H9 (cell line): ENCODE measurements around the gene SUPT5H. TPM values are rescaled to one million over a fixed set of nuclear protein-coding genes. Genes with fewer than 3 reads are reported as not detected.

ENCODE experiments used
- DNase-seq: peaks from one replicate; pipeline ENCODE4 v3.0.0-alpha.2; 2017
- H2AFZ ChIP-seq: one replicate; pipeline ENCODE4 v1.6.1; 2013; ENCODE audit warnings: mild to moderate bottlenecking, low read length, control low read depth, moderate library complexity
- H2AK5ac ChIP-seq: 2 replicates; pipeline ENCODE4 v1.6.1; 2013; ENCODE audit warnings: low read length, control low read depth, mixed read lengths; ENCODE audit not compliant: insufficient read length
- H2BK120ac ChIP-seq: one replicate; pipeline ENCODE4 v1.6.1; 2013; ENCODE audit warnings: low read depth, mild to moderate bottlenecking, low read length, control low read depth, inconsistent platforms; ENCODE audit not compliant: poor library complexity, severe bottlenecking
- H2BK12ac ChIP-seq: 2 replicates; pipeline ENCODE4 v1.6.1; 2013; ENCODE audit warnings: low read length, control low read depth, mixed read lengths, low read depth; ENCODE audit not compliant: insufficient read length
- H2BK15ac ChIP-seq: 2 replicates; pipeline ENCODE4 v1.6.1; 2013; ENCODE audit warnings: low read depth, low read length, control low read depth
- H2BK20ac ChIP-seq: one replicate; pipeline ENCODE4 v1.6.1; 2013; ENCODE audit warnings: low read depth, mild to moderate bottlenecking, low read length, control low read depth, inconsistent platforms; ENCODE audit not compliant: poor library complexity, severe bottlenecking
- H2BK5ac ChIP-seq: 2 replicates; pipeline ENCODE4 v1.6.1; 2013; ENCODE audit warnings: low read length, control low read depth, mixed read lengths; ENCODE audit not compliant: insufficient read length
- H3K14ac ChIP-seq: 2 replicates; pipeline ENCODE4 v1.6.1; 2013; ENCODE audit warnings: low read length, control low read depth; ENCODE audit not compliant: insufficient read depth
- H3K18ac ChIP-seq: 2 replicates; pipeline ENCODE4 v1.6.1; 2013; ENCODE audit warnings: low read depth, mild to moderate bottlenecking, mixed read lengths, low read length, control low read depth; ENCODE audit not compliant: insufficient read length
- H3K23ac ChIP-seq: 2 replicates; pipeline ENCODE4 v1.6.1; 2013; ENCODE audit warnings: low read length, control low read depth, mixed read lengths, low read depth; ENCODE audit not compliant: insufficient read length
- H3K23me2 ChIP-seq: 2 replicates; pipeline ENCODE4 v1.6.1; 2013; ENCODE audit warnings: low read depth, mild to moderate bottlenecking, mixed read lengths, low read length, control low read depth; ENCODE audit not compliant: insufficient read length, poor library complexity, severe bottlenecking
- H3K27ac ChIP-seq: 2 replicates; pipeline ENCODE4 v1.5.1; 2013; ENCODE audit warnings: low read length, control low read depth, mixed read lengths, low read depth; ENCODE audit not compliant: insufficient read length
- H3K27me3 ChIP-seq: 2 replicates; pipeline ENCODE4 v1.6.1; 2013; ENCODE audit warnings: low read length, control low read depth, inconsistent platforms; ENCODE audit not compliant: insufficient read depth
- H3K4ac ChIP-seq: 2 replicates; pipeline ENCODE4 v1.6.1; 2013; ENCODE audit warnings: low read depth, mild to moderate bottlenecking, control low read depth, inconsistent platforms, low read length, moderate library complexity
- H3K4me1 ChIP-seq: 2 replicates; pipeline ENCODE4 v1.6.1; 2013; ENCODE audit warnings: low read length, control low read depth, inconsistent platforms; ENCODE audit not compliant: insufficient read depth
- H3K4me2 ChIP-seq: 2 replicates; pipeline ENCODE4 v1.6.1; 2013; ENCODE audit warnings: low read length, control low read depth, mixed read lengths; ENCODE audit not compliant: insufficient read length, insufficient read depth
- H3K56ac ChIP-seq: 2 replicates; pipeline ENCODE4 v1.6.1; 2013; ENCODE audit warnings: low read depth, mild to moderate bottlenecking, mixed read lengths, low read length, control low read depth; ENCODE audit not compliant: insufficient read length
- H3K79me1 ChIP-seq: 2 replicates; pipeline ENCODE4 v1.6.1; 2013; ENCODE audit warnings: low read depth, mild to moderate bottlenecking, moderate library complexity, low read length, control low read depth, inconsistent platforms; ENCODE audit not compliant: insufficient read depth, poor library complexity, severe bottlenecking
- H3K79me2 ChIP-seq: 2 replicates; pipeline ENCODE4 v1.6.1; 2013; ENCODE audit warnings: low read length, control low read depth, inconsistent platforms; ENCODE audit not compliant: insufficient read depth
- H3K9ac ChIP-seq: 2 replicates; pipeline ENCODE4 v1.6.1; 2013; ENCODE audit warnings: low read length, control low read depth, mixed read lengths; ENCODE audit not compliant: insufficient read length; ENCODE audit errors: extremely low read depth
- H3K9me3 ChIP-seq: one replicate; pipeline ENCODE4 v1.6.1; 2013; ENCODE audit warnings: low read depth, low read length, inconsistent platforms; ENCODE audit not compliant: control insufficient read depth
- H3T11ph ChIP-seq: one replicate; pipeline ENCODE4 v1.6.1; 2013; ENCODE audit warnings: mild to moderate bottlenecking, low read length, control low read depth, inconsistent platforms
- H4K20me1 ChIP-seq: one replicate; pipeline ENCODE4 v1.6.1; 2013; ENCODE audit not compliant: control insufficient read depth, insufficient read length, insufficient read depth
- H4K5ac ChIP-seq: 2 replicates; pipeline ENCODE4 v1.6.1; 2013; ENCODE audit warnings: low read depth, mild to moderate bottlenecking, mixed read lengths, low read length, control low read depth; ENCODE audit not compliant: insufficient read length
- H4K8ac ChIP-seq: replicated peaks from 2 replicates; pipeline ENCODE4 v1.6.1; 2013; ENCODE audit warnings: low read length, control low read depth, mixed read lengths, low read depth; ENCODE audit not compliant: insufficient read length
- H4K91ac ChIP-seq: 2 replicates; pipeline ENCODE4 v1.6.1; 2013; ENCODE audit warnings: low read depth, mild to moderate bottlenecking, moderate library complexity, mixed read lengths, low read length, control low read depth; ENCODE audit not compliant: insufficient read length
- H3K27ac Mint-ChIP-seq, 3 experiments: 2 replicates in 2 of 3; 3 replicates in 1 of 3; pipeline ENCODE4 v1.8.0; 2020 to 2021; ENCODE audit warnings: mixed read lengths in 3 of 3, mild to moderate bottlenecking in 1 of 3, moderate library complexity in 1 of 3
- H3K27me3 Mint-ChIP-seq: 2 replicates; pipeline ENCODE4 v1.8.0; 2021; ENCODE audit warnings: low read depth, mild to moderate bottlenecking, moderate library complexity, mixed read lengths
- H3K36me3 Mint-ChIP-seq, 3 experiments: 2 replicates in 2 of 3; 3 replicates in 1 of 3; pipeline ENCODE4 v1.8.0; 2020 to 2021; ENCODE audit warnings: low read depth in 3 of 3, mixed read lengths in 3 of 3; ENCODE audit not compliant: insufficient read depth in 1 of 3
- H3K4me1 Mint-ChIP-seq, 2 experiments: 2 replicates each; pipeline ENCODE4 v1.8.0; 2020; ENCODE audit warnings: mixed read lengths in 2 of 2
- H3K4me3 Mint-ChIP-seq, 2 experiments: 2 replicates in 1 of 2; 3 replicates in 1 of 2; pipeline ENCODE4 v1.8.0; 2020 to 2021; ENCODE audit warnings: mild to moderate bottlenecking in 2 of 2, mixed read lengths in 2 of 2, moderate library complexity in 1 of 2
- H3K9me3 Mint-ChIP-seq, 2 experiments: 2 replicates in 1 of 2; 3 replicates in 1 of 2; pipeline ENCODE4 v1.8.0; 2020; ENCODE audit warnings: mild to moderate bottlenecking in 2 of 2, mixed read lengths in 2 of 2, moderate library complexity in 1 of 2
- WGBS: extraction: QIAGEN DNeasy Blood & Tissue Kit; methylation state at CpG from one replicate; pipeline ENCODE4 v1.1.7; 2013; ENCODE audit warnings: missing lambda C conversion rate, low lambda C conversion rate, mixed read lengths; ENCODE audit not compliant: insufficient read length; ENCODE audit errors: extremely low coverage; 5-methylcytosine and 5-hydroxymethylcytosine counted together
- total RNA-seq: library from RNA; stranded (reverse); gene quantifications from 2 replicates; pipeline ENCODE4 v1.2.1, GENCODE V29; 2021
- TF ChIP-seq, protein P1 (sequence below): fragments of 200-600 bp; sonication (generic); conservative IDR thresholded peaks from 3 replicates; pipeline ENCODE4 v1.8.0; 2021; ENCODE audit warnings: antibody characterized with exemption, mild to moderate bottlenecking

SUPT5H gene
- total RNA-seq, 1 experiment from 2014 or later: 145 TPM

DNA sequence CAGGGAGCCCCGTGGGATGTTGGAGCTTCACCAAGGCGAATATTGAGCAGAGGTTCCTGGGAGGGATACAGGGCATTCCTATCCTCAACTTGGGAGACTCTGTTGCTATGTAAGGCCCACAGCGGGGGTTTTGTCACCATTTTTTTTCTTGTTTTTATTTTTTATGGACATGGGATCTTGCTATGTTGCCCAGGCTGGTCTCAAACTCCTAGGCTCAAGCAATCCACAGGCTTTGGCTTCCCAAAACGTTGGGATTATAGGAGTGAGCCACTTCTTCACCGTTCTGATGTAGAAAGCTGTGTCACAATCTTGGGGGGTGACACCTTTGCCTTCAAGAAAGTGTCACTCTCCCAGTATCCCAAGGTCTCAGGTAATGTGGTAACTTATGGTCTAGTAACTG lies 56.0 kb downstream of the SUPT5H start:
- Mint-ChIP-seq H3K4me3 (no peak overlapping the region), H3K27me3 (peaks cover 94% of the 10 kb centered on the region)
- WGBS: no CpG with 5 or more reads among the region's 5 CpGs

More for the DNA sequence above, 56.0 kb downstream of the SUPT5H start:
- no peak overlapping the region for H3K56ac ChIP-seq
- H2BK15ac ChIP-seq: no peak overlapping the region
- no peak overlapping the region for H3K4me2 ChIP-seq
- H3K14ac ChIP-seq: no peak overlapping the region
- no peak overlapping the region for H3T11ph ChIP-seq
- no peak overlapping the region for H4K8ac ChIP-seq
- no peaks in the 10 kb centered on the region for H3K9me3 ChIP-seq
- no peaks in the 10 kb centered on the region for H4K20me1 ChIP-seq
- H3K23ac ChIP-seq: no peak overlapping the region
- H2AK5ac ChIP-seq: no peak overlapping the region
- TF ChIP-seq, protein P1, sequence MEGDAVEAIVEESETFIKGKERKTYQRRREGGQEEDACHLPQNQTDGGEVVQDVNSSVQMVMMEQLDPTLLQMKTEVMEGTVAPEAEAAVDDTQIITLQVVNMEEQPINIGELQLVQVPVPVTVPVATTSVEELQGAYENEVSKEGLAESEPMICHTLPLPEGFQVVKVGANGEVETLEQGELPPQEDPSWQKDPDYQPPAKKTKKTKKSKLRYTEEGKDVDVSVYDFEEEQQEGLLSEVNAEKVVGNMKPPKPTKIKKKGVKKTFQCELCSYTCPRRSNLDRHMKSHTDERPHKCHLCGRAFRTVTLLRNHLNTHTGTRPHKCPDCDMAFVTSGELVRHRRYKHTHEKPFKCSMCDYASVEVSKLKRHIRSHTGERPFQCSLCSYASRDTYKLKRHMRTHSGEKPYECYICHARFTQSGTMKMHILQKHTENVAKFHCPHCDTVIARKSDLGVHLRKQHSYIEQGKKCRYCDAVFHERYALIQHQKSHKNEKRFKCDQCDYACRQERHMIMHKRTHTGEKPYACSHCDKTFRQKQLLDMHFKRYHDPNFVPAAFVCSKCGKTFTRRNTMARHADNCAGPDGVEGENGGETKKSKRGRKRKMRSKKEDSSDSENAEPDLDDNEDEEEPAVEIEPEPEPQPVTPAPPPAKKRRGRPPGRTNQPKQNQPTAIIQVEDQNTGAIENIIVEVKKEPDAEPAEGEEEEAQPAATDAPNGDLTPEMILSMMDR: no peak
- H2BK5ac ChIP-seq: no peak overlapping the region
- no peaks in the 10 kb centered on the region for H3K79me2 ChIP-seq
- no peak overlapping the region for H2BK12ac ChIP-seq
- Mint-ChIP-seq H3K9me3 (peaks cover 8 to 13% of the 10 kb centered on the region in 2 experiments), H3K4me1 (peaks cover 9 to 14% of the 10 kb centered on the region in 2 experiments), H3K36me3 (peaks cover 0 to 16% (median 3%) of the 10 kb centered on the region in 3 experiments; a peak in 3 of 7 replicates), H3K27ac (no peak overlapping the region)
- H4K91ac ChIP-seq: no peak overlapping the region
- H4K5ac ChIP-seq: no peak overlapping the region
- no peak overlapping the region for H2BK20ac ChIP-seq
- H3K18ac ChIP-seq: no peak overlapping the region
- no peaks in the 10 kb centered on the region for H3K79me1 ChIP-seq
- no peaks in the 10 kb centered on the region for H3K4me1 ChIP-seq
- DNase-seq: no peak
- no peak overlapping the region for H3K4ac ChIP-seq
- H3K23me2 ChIP-seq: peaks cover 10% of the 10 kb centered on the region
- H3K9ac ChIP-seq: no peak overlapping the region
- no peak overlapping the region for H2BK120ac ChIP-seq
- no peak overlapping the region for H2AFZ ChIP-seq
- no peak overlapping the region for H3K27ac ChIP-seq
- peaks cover 12% of the 10 kb centered on the region; the same call in 1 of the 2 replicates for H3K27me3 ChIP-seq
